ENCODE measurements around the gene TGFB1.
"Not testable (repeated sequence)": the region's sequence is repeated elsewhere in the genome, so short reads cannot be mapped to it uniquely, and the experiment has no call there.

Gene TGFB1

DNA sequence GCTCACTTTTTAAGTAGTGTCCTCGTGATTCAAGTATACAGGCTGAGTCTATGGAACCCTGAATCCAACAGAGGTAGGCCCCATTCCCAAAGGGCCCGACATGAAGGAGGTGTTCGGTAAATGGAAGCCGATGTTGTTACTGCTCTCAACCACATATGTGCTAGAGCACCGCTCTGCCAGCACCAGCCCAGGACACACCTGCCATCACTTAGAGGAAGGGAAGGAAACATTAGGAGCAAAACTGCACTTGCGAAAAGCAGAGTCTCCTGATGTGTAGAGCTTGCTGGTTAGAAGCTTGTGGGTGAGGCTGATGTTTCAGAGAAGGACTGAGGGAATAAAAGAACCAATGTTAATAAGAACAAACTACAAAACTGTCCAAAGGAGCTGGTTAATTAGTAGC, 53.2 kb downstream of the TGFB1 start:
- DNase-seq (ENCODE audit: low spot score), result no peak

- no peak for DNase-seq (ENCODE audit: low spot score)
Observed at GRCh38 chr19:41299755-41300089, 54.0 kb downstream of the TGFB1 start.

DNA sequence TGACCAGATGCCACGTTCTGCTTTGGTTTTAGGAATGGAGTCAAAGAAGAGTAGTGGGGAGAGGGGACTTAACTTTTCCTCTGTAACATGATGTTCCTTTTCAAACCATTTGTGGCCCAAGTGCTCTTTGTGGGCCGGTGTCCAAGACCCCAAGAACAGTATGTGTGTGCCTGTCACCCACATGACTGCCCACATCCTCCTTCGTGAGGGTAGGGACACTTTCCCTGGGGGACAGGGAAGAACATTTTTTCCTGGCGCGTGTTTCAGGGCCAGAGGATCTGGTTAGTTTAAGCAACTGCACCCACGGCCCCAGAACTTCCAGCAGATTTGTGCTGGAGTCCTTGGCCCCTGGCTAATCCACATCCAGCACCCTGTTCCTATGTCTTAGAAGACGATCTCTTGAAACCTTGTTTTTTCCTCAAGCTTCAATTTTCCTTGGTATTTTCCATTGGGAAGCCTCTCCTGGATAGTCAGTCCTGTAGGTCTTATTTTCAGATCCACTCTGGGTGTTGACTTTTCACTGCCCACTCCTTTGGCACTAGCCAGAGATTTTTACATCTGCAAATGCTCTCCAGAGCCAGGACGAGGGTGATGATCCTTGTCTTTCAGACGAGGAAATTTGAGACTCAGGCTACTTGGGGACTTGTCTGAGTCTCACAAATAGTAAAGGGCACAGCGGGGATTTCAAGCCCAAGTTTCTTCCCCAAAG, 54.5 kb downstream of the TGFB1 start:
- DNase-seq (ENCODE audit: low spot score), result no peak

GRCh38 chr19:41298348-41298964, 55.3 kb downstream of the TGFB1 start:
- DNase-seq (ENCODE audit: low spot score), result no peak

DNA sequence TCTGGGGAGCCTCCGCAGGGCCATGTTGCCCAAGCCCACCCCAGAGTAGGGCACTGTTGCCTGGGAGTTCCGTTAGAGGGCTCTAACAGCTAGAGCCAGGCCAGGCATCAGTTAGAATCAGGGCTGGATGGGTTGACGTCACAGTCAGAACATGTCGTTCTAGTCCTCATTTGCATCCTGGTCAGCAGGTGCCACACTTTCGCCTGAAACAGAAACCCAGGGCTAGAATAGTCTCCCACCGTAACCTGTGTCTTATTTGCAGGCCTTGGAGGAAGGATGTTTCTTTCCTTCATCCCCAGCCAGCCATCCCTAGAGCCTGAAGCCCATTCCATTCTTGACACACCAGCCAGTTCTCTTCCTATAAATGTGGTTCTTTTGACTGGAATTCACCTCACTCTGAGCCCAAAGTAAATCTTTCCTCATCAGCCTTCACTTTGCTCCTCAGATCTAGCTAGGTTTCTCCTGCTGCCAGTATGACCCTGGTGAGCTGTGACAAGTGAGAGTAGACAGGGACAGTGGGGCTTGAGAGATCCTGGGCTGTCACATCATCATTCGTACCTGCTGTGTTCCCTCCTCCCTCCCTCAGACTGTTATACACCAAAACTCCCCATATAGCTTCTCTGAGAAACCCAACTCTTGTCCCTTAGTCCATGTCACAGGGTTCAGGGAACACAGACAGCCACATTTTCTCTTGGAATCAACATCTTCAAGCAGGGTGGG, 55.9 kb downstream of the TGFB1 start:
- no peak for DNase-seq (ENCODE audit: low spot score)

GRCh38 chr19:41296433-41296871, 57.3 kb downstream of the TGFB1 start:
- DNase-seq (ENCODE audit: low spot score), result no peak

DNA sequence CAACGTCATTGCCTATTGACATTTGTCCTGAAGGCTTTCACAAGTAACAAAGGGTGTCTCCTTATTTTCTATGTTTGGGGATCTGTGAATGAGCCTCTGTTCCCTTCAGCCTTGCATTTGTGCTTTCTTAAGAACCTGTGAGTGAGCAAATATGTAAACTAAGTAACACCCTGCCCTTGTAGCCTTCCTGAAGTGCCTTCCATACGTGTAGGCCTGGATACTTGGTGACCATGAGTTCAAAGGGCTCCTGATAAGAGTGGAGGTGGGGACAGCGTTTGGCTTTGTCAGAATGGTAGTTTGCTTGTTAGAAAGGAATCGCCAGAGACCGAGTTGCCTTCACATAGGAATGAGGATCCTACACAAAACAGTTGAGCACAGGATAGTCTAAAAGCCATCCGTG, 58.2 kb downstream of the TGFB1 start:
- no peak for DNase-seq (ENCODE audit: low spot score)

- no peak for DNase-seq (ENCODE audit: low spot score)
Observed at GRCh38 chr19:41294393-41294792, 59.3 kb downstream of the TGFB1 start.

- not testable (repeated sequence) for DNase-seq (ENCODE audit: low spot score)
Observed at GRCh38 chr19:41289814-41290213, 63.9 kb downstream of the TGFB1 start.

- DNase-seq (ENCODE audit: low spot score), result no peak
Observed at GRCh38 chr19:41288673-41289530, 64.8 kb downstream of the TGFB1 start.
